Ovary (tissue), 9 donors: ENCODE data around the gene TMEM123. TPM values are rescaled to one million over a fixed set of nuclear protein-coding genes. Genes with fewer than 3 reads are reported as not detected.

ENCODE experiments used
- DNase-seq, 5 donors: peaks; one replicate each; pipeline ENCODE4 v3.0.0-alpha.2; 2019 to 2020
- H3K27ac ChIP-seq, 2 donors: fragments of 200-600 bp; one replicate each; pipeline versions ENCODE4 v1.5.1 to v1.8.0; 2019 to 2022
- H3K27me3 ChIP-seq: fragments of 200-600 bp; one replicate; pipeline ENCODE4 v1.8.0; 2022
- H3K36me3 ChIP-seq: fragments of 200-600 bp; sonication (generic); one replicate; pipeline ENCODE4 v1.5.1; 2019
- H3K4me1 ChIP-seq: one replicate; pipeline ENCODE4 v1.8.1; 2013; ENCODE audit warnings: mild to moderate bottlenecking, moderate library complexity; ENCODE audit not compliant: insufficient read depth
- H3K4me3 ChIP-seq: fragments of 200-600 bp; sonication (generic); one replicate; pipeline ENCODE4 v1.5.1; 2017
- H3K9me3 ChIP-seq, 2 donors: fragments of 200-600 bp in 1 of 2; sonication (generic) in 1 of 2; one replicate each; pipeline versions ENCODE4 v1.5.1 to v1.8.1; 2013 to 2019; ENCODE audit warnings: mild to moderate bottlenecking in 1 of 2, moderate library complexity in 1 of 2
- EP300 ChIP-seq: sonication (generic); formaldehyde crosslinking; IDR thresholded peaks from one replicate; pipeline ENCODE4 v1.6.1; 2017; ENCODE audit warnings: antibody characterized with exemption
- POLR2A ChIP-seq: fragments of 450-650 bp; IDR thresholded peaks from one replicate; pipeline ENCODE4 v1.6.1; 2017; ENCODE audit warnings: antibody characterized with exemption, mild to moderate bottlenecking, moderate library complexity
- WGBS, 3 donors: extraction: QIAGEN DNeasy Blood & Tissue Kit in 1 of 3; methylation state at CpG; one replicate each; pipeline versions ENCODE4 v1.1.5 to v1.1.7; 2013 to 2017; 5-methylcytosine and 5-hydroxymethylcytosine counted together
- intact Hi-C, 4 donors: fragments of 100-400 bp; cut with DNase I; formaldehyde crosslinking; loops; one replicate each; pipeline versions ENCODE4 v1.11.0 to v1.15.1; 2022 to 2023
- polyA plus RNA-seq, 2 donors: library from polyadenylated mRNA; stranded (reverse); fragments of 200-250 nt in 1 of 2; fragments of 350-450 nt in 1 of 2; fragmentation: Illumina TruSeq in 1 of 2; extraction: RNeasy Lipid Tissue Mini Kit (QIAGEN cat#74804) in 1 of 2; gene quantifications; one replicate each; pipeline ENCODE4 v1.2.3, GENCODE V29; 2013 to 2014
- total RNA-seq, 7 donors: library from RNA; depleted of rRNA in 2 of 7; stranded (reverse); fragments of >200 nt in 2 of 7; fragmentation: NEBNext Ultra II Directional in 3 of 7; extraction: Animal tissue kit (Norgen Biotek cat#: 25700) in 3 of 7; gene quantifications; one replicate each; pipeline versions ENCODE4 v1.1.0 to v1.2.4, GENCODE V29; 2016 to 2023
- TF ChIP-seq, protein P1 (sequence below), 3 donors: fragments of 450-650 bp in 2 of 3; fragments of 200-600 bp in 1 of 3; IDR thresholded peaks; one replicate each; pipeline versions ENCODE4 v1.5.1 to v1.8.0; 2016 to 2022; ENCODE audit warnings: antibody characterized with exemption in 3 of 3, mild to moderate bottlenecking in 1 of 3
- donor health status: DM: no; HTN: no; CAD: no; lungs with moderate emphysema.
- donor health status: DM: no; HTN: no; CAD: no.
- donor health status: Bipolar disorder and iron deficiency.
- donor health status: DM: yes; HTN: yes; CAD: no.
- donor health status: DM: no; HTN: no; CAD: no.
- donor health status: DM: yes; HTN: yes; CAD: no.

The TMEM123 gene
- total and polyA plus RNA-seq, 9 donors: 69.4 to 165 (median 124) TPM

DNA sequence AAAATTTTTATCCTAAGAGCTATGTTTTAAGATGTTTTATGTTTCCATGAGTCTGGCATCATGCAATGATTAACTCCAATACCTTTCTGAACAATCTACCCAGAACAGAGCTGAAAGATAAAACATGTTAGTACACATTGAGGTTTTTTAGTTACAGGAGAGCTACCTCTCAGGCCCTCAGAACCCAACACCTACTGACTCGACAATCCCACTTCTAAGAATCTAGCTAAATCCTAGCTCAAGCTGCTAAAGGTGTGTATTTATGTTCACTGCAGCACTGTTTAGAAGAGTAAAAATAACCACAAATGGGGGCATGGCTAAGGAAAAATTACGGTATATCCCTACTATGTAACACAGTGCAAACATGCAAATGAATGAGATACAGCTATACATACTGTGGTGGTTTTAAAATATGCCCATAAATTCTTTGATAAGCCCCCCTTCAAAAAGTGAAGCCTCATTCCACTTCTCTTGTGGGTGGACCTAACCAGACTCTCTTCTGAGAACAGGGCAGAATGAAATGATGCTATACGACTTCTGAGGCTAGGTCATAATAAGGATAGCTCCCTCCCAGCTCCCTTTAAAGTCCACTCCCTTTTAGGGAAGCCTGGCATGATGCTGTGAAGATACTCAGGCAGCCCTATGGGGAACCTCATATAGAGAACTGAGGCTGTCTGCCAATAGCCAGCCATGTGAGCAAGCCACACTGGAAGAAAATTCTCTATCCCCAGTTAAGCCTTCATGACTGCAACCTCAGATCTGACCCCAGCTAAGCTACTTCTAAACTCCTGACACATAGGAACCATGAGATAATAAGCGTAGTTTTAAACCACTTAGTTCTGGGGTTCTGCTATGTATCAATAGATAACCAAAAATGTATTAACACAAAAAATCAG, 29.5 kb downstream of the TMEM123 start:
- Histone ChIP-seq H3K4me1 (peaks cover 2% of the 10 kb centered on the region), H3K27me3 (no peaks in the 10 kb centered on the region), H3K27ac (no peak overlapping the region), H3K4me3 (no peak overlapping the region), H3K36me3 (no peaks in the 10 kb centered on the region), H3K9me3 (no peaks in the 10 kb centered on the region)
- no peak for DNase-seq
- WGBS, 3 donors: 84 to 92% (median 90%) methylated on average over 4 of the region's 4 CpGs
- intact Hi-C loops: no loop called here
- no peak for TF ChIP-seq EP300
- TF ChIP-seq, protein P1, sequence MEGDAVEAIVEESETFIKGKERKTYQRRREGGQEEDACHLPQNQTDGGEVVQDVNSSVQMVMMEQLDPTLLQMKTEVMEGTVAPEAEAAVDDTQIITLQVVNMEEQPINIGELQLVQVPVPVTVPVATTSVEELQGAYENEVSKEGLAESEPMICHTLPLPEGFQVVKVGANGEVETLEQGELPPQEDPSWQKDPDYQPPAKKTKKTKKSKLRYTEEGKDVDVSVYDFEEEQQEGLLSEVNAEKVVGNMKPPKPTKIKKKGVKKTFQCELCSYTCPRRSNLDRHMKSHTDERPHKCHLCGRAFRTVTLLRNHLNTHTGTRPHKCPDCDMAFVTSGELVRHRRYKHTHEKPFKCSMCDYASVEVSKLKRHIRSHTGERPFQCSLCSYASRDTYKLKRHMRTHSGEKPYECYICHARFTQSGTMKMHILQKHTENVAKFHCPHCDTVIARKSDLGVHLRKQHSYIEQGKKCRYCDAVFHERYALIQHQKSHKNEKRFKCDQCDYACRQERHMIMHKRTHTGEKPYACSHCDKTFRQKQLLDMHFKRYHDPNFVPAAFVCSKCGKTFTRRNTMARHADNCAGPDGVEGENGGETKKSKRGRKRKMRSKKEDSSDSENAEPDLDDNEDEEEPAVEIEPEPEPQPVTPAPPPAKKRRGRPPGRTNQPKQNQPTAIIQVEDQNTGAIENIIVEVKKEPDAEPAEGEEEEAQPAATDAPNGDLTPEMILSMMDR (IDR thresholded peaks at IDR 0.05): no peak
- TF ChIP-seq POLR2A: no peak

DNA sequence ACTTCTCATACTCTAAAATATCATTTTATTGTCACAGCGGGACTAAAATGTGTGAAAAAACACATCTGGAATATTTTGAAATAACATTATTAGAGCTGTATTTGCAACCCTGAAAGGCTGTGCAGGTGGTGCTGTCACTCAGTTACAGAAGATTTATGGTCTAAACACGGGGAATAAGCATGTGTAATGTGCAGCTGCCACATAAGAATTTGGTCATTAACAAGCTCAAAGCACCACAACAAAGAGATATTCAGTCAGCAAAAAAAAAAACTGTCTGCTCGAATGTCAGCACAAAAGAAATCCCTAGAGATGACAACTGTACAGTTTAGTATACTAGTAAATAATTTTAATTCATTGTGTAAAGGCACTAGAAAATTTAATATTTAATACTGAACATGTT, 31.3 kb downstream of the TMEM123 start:
- no peak for DNase-seq
- Histone ChIP-seq H3K4me3 (no peak overlapping the region), H3K36me3 (no peaks in the 10 kb centered on the region), H3K9me3 (no peaks in the 10 kb centered on the region), H3K27ac (no peak overlapping the region), H3K4me1 (peaks cover 2% of the 10 kb centered on the region), H3K27me3 (no peaks in the 10 kb centered on the region)
- TF ChIP-seq EP300 (no peak), POLR2A (no peak)
- TF ChIP-seq, protein P1 (IDR thresholded peaks at IDR 0.05): no peak
- WGBS, 3 donors: 56 to 68% (median 63%) methylated on average over 3 of the region's 3 CpGs
- intact Hi-C loops: no loop called here

DNA sequence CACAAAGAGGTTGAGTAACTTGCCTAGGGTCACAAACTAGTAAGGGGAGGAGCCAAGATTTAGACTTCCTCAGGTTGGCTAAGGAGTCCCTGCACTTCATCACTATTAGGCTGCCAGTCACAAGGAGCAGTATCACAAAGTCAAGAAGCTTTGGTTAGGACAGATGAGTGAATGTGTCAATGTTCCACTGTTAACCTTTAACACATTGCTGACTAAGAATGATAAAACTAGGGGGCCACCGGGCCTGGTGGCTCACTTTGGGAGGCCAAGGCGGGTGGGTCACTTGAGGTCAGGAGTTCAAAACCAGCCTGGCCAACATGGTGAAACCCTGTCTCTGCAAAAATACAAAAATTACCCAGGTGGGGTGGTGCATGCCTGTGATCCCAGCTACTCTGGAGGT, 32.0 kb downstream of the TMEM123 start:
- no peaks in the 10 kb centered on the region for H3K9me3 ChIP-seq
- no peak overlapping the region for H3K27ac ChIP-seq
- H3K4me1 ChIP-seq: no peaks in the 10 kb centered on the region
- H3K4me3 ChIP-seq: no peak overlapping the region
- no peaks in the 10 kb centered on the region for H3K36me3 ChIP-seq
- intact Hi-C loops: no loop called here
- WGBS, 3 donors: 86 to 90% (median 88%) methylated on average over 2 of the region's 2 CpGs
- H3K27me3 ChIP-seq: no peaks in the 10 kb centered on the region
- no peak for TF ChIP-seq EP300
- TF ChIP-seq, protein P1 (IDR thresholded peaks at IDR 0.05): no peak
- no peak for TF ChIP-seq POLR2A
- no peak for DNase-seq

DNA sequence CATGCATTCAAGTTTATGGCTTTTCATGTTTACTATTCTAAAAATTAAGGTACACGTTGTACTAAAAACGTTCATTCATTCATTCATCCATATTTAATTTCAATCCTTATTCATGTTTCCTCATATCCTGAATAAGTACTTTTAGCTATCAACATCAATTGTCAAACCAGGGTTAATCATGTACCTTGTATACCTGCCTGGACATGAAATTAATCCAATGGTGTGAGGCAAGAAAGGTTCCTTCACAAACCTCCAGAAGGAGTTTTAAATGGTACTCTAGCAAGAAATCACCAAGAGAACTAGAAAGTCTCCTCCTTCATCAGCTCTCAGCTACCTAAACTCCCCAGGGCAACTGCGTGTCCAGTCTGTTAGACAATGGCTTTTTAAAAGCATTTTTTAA, 33.4 kb downstream of the TMEM123 start:
- intact Hi-C loops: no loop called here
- 80 to 92% (median 84%) methylated on average over 3 of the region's 3 CpGs for WGBS, 3 donors
- TF ChIP-seq POLR2A (no peak), EP300 (no peak)
- TF ChIP-seq, protein P1 (IDR thresholded peaks at IDR 0.05): no peak

More for the DNA sequence above, 33.4 kb downstream of the TMEM123 start:
- H3K27ac ChIP-seq: no peak overlapping the region
- no peaks in the 10 kb centered on the region for H3K4me1 ChIP-seq
- no peaks in the 10 kb centered on the region for H3K36me3 ChIP-seq
- no peaks in the 10 kb centered on the region for H3K9me3 ChIP-seq
- H3K4me3 ChIP-seq: no peak overlapping the region
- no peaks in the 10 kb centered on the region for H3K27me3 ChIP-seq
- DNase-seq: no peak
